Ishikawa (cell line): ENCODE measurements around the gene ZBTB20.

Experiments used
- CEBPB ChIP-seq: IDR thresholded peaks from 2 replicates; pipeline ENCODE4 v1.6.1; 2012
- CREB1 ChIP-seq: IDR thresholded peaks from 2 replicates; pipeline ENCODE4 v1.6.1; 2012; ENCODE audit warnings: low read depth
- EP300 ChIP-seq: IDR thresholded peaks from 2 replicates; pipeline ENCODE4 v1.6.1; 2012; ENCODE audit warnings: borderline replicate concordance
- NFIC ChIP-seq: IDR thresholded peaks from 2 replicates; pipeline ENCODE4 v1.6.1; 2012
- REST ChIP-seq: IDR thresholded peaks from 2 replicates; pipeline ENCODE4 v1.6.1; 2012; ENCODE audit warnings: low read depth, mild to moderate bottlenecking
- TCF12 ChIP-seq: IDR thresholded peaks from 2 replicates; pipeline ENCODE4 v1.6.1; 2012; ENCODE audit warnings: low read depth
- TEAD4 ChIP-seq: IDR thresholded peaks from 2 replicates; pipeline ENCODE4 v1.6.1; 2012
- YY1 ChIP-seq: IDR thresholded peaks from 2 replicates; pipeline ENCODE4 v1.6.1; 2012; ENCODE audit warnings: low read depth

GRCh38 chr3:114428044-114428595, 719.0 kb downstream of the ZBTB20 start:
- TF ChIP-seq YY1 (no peak), CEBPB (no peak), CREB1 (no peak), EP300 (no peak), REST (no peak), TCF12 (no peak), TEAD4 (no peak), NFIC (no peak)
